NT2/D1 (cell line): ENCODE data around the gene SLC26A4.

ENCODE experiments used
- YY1 ChIP-seq: IDR thresholded peaks from 2 replicates; pipeline ENCODE4 v1.6.1; 2011; ENCODE audit not compliant: insufficient read length, insufficient read depth
- ZNF274 ChIP-seq: IDR thresholded peaks from 2 replicates; pipeline ENCODE4 v1.6.1; 2011; ENCODE audit warnings: mild to moderate bottlenecking, low read depth, low read length

GRCh38 chr7:107668296-107668695, 7.7 kb downstream of the SLC26A4 start:
- TF ChIP-seq YY1 (no peak), ZNF274 (no peak)
